ENCODE measurements around the gene AFAP1L2.

The AFAP1L2 gene

GRCh38 chr10:114306116-114306973 lies 98.0 kb downstream of the AFAP1L2 start:
- FAIRE-seq (no peak), DNase-seq (ENCODE audit: insufficient read length, low spot score) (peak; percentile 90)

DNA sequence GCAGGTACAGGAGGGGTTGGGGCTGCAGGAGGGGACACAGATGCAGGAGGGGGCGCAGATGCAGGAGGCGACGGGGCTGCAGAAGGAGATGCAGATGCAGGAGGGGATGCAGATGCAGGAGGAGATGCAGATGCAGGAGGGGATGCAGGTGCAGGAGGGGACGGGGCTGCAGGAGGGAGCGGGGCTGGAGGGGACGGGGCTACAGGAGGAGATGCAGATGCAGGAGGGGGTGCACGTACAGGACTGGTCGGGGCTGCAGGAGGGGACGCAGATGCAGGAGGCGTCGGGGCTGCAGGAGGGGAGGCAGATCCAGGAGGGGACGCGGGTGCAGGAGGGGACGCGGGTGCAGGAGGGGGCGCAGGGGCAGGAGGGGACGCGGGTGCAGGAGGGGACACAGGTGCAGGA lies 98.8 kb downstream of the AFAP1L2 start:
- DNase-seq (ENCODE audit: insufficient read length, low spot score) (no peak), FAIRE-seq (no peak)
- TF ChIP-seq POLR2A (IDR thresholded peaks at IDR 0.05; ENCODE audit: low read depth, low read length) = no peak

More at GRCh38 chr10:114306116-114306973, 98.0 kb downstream of the AFAP1L2 start:
- no peak for TF ChIP-seq POLR2A (IDR thresholded peaks at IDR 0.05; ENCODE audit: low read depth, low read length)

DNA sequence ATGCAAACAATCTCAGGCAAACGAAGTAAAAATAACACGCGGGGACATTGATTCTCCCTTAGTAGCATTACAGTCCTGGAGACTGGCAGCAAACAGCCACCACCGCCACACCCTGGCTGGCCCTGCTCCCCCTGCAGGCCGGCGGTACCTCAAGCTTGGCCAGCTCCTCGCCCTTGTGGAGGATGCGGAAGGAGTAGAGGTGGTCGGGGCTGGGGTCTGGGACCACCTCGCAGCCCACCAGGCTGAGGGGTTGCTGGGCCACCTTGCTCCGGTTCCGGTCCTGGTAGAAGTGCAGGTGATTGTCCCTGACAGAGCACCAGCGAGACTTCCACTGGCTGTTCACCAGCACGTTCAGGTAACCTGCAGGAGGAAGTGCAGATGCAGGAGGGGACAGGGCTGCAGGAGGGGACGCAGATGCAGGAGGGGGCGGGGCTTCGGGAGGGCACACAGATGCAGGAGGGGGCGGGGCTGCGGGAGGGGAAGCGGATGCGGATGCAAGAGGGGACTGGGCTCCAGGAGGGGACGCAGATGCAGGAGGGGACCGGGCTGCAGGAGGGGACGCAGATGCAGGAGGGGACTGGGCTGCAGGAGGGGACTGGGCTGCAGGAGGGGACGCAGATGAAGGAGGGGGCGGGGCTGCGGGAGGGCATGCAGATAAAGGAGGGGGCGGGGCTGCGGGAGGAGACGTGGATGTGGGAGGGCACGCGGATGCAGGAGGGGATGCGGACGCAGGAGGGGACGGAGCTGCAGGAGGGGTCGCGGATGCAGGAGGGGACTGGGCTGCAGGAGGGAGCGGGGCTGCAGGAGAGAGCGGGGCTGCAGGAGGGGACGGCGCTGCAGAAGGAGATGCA lies 99.5 kb downstream of the AFAP1L2 start:
- DNase-seq (ENCODE audit: insufficient read length, low spot score) = no peak
- no peak for FAIRE-seq
- no peak for TF ChIP-seq POLR2A (IDR thresholded peaks at IDR 0.05; ENCODE audit: low read depth, low read length)

DNA sequence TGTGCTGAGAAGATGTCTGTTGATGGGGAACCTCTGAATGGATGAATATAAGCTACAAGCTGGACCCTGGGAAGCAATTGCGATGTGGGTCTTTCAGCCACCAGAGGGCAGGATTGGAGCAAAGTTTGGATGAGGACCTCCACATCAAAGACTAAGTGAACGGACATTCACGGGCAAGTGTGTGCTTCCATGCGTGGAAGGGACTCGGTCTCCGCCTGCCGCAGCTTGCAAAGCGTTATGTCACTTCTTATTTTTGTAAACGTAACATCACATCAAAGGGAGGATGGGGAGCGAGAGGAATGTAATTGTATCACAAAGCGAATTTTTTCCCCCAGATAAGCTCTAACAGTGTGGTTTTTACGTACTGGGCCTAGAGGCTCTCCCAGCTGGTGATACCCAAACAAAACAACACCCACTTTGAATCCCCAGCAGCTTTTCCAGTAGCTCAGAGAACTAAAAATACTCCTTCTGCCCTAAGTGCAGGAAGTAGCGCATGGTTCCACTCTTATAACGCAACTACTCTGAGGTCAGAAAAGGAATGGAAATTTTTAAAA lies 100.2 kb downstream of the AFAP1L2 start:
- TF ChIP-seq POLR2A (IDR thresholded peaks at IDR 0.05; ENCODE audit: low read depth, low read length) = no peak
- peak; percentile 51 for DNase-seq (ENCODE audit: insufficient read length, low spot score)
- no peak for FAIRE-seq

GRCh38 chr10:114303556-114303955 lies 100.7 kb downstream of the AFAP1L2 start:
- no peak for TF ChIP-seq POLR2A (IDR thresholded peaks at IDR 0.05; ENCODE audit: low read depth, low read length)
- no peak for DNase-seq (ENCODE audit: insufficient read length, low spot score)
- FAIRE-seq = no peak

DNA sequence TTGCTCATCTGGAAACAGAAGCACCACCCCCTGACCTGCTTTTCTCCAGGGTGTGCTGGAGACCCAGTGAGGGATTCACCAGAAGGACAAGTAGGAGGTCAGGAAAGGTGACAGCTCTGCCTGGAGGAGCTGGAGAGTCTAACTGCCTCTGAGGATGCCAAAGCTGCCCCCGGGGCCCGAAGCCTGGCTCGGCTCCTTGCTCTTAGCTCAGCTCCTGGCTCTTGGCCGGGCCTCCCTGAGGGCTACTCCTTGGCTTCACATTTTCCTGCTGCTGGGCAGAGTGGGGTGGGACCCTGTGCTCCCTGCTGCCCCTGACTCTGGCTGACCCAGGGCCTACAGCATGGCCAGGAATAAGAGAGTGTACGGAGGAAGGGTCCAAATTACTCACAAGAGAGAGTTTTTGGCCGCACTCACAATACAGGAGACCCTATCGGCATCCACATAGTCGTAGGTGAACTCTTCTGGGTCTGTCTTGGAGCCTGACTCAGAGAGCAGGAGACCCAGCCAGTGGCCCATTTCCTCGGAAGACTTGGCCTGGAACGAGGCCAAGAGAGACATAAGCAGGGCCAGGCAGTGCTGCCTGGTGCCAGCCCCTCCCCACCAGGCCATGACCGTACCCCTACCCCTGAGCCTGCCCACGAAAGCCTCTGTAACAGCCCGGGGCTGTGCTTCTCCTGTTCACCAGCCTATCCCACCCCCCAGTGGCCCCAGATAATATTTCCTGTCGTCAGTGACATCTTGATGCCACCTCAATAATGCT lies 102.2 kb downstream of the AFAP1L2 start:
- TF ChIP-seq POLR2A (IDR thresholded peaks at IDR 0.05; ENCODE audit: low read depth, low read length) = no peak
- FAIRE-seq = no peak

GRCh38 chr10:114301177-114301576 lies 103.1 kb downstream of the AFAP1L2 start:
- TF ChIP-seq POLR2A (IDR thresholded peaks at IDR 0.05; ENCODE audit: low read depth, low read length) = no peak
- FAIRE-seq = no peak
- no peak for DNase-seq (ENCODE audit: insufficient read length, low spot score)

More for the DNA sequence above, 102.2 kb downstream of the AFAP1L2 start:
- DNase-seq (ENCODE audit: insufficient read length, low spot score) = no peak

- FAIRE-seq = no peak
- TF ChIP-seq POLR2A (IDR thresholded peaks at IDR 0.05; ENCODE audit: low read depth, low read length) = no peak
- DNase-seq (ENCODE audit: insufficient read length, low spot score) = no peak
Observed at GRCh38 chr10:114300036-114300645, 104.2 kb downstream of the AFAP1L2 start.

DNA sequence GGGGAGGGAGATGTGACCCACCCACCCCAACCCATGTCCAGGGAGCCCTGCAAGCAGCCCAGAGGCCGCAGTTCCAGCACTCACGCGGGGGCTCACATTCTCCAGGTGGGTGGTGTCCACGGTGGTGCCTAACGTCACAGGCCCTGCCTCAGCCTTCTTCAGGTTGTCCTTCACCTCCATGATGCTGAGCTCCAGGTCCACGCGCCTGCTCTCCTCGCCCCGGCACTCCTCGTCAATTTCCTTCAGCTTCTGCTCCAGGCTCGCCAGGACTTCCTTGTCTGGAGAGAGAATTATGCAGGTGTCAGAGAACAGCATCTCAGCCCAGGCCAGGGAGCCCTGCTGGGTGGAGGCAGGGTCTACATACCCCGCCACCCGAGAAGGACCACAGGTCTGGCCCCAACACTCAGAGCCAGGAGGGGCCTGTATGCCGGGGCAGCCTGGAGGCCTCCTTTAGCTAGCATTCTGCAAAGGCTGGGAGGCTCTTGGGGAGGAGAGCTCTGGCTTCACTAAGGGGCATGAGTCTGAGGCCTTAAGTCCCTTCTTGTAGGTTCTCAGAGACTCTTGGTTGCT lies 107.1 kb downstream of the AFAP1L2 start:
- no peak for TF ChIP-seq POLR2A (IDR thresholded peaks at IDR 0.05; ENCODE audit: low read depth, low read length)
- no peak for FAIRE-seq

GRCh38 chr10:114295393-114295792 lies 108.9 kb downstream of the AFAP1L2 start:
- FAIRE-seq = no peak
- no peak for DNase-seq (ENCODE audit: insufficient read length, low spot score)
- TF ChIP-seq POLR2A (IDR thresholded peaks at IDR 0.05; ENCODE audit: low read depth, low read length) = no peak

More for the DNA sequence above, 107.1 kb downstream of the AFAP1L2 start:
- no peak for DNase-seq (ENCODE audit: insufficient read length, low spot score)

DNA sequence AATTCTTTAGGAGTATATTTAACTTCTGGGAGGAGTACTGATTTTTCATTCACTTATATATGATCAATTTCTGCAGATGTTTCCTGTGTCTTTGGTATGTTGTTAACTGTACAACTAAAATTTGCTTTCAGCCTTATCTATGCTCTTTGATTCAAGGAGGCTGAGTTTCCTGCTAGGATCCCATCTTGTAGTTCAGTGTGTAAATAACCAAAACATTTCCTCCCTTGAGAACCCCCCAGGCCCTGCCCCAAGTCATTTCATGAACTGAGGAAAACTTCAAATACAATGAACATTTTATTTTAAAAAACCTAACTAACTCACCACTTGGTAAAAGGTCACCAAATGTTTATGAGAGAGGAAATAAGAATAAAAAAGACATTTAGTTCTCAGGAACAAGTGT lies 109.8 kb downstream of the AFAP1L2 start:
- DNase-seq (ENCODE audit: insufficient read length, low spot score) = no peak
- TF ChIP-seq POLR2A (IDR thresholded peaks at IDR 0.05; ENCODE audit: low read depth, low read length) = no peak
- no peak for FAIRE-seq

GRCh38 chr10:114293075-114293474 lies 111.2 kb downstream of the AFAP1L2 start:
- no peak for DNase-seq (ENCODE audit: insufficient read length, low spot score)
- TF ChIP-seq POLR2A (IDR thresholded peaks at IDR 0.05; ENCODE audit: low read depth, low read length) = no peak
- no peak for FAIRE-seq

DNA sequence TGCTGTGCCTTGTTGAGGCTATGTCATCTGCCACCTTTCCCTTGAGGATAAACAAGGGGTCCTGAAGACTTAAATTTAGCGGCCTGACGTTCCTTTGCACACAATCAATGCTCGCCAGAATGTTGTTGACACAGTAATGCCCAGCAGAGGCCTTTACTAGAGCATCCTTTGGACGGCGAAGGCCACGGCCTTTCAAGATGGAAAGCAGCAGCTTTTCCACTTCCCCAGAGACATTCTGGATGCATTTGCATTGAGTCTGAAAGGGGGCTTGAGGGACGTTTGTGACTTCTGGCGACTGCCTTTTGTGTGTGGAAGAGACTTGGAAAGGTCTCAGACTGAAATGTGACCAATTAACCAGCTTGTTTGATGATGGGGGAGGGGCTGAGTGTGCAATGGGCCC lies 112.8 kb downstream of the AFAP1L2 start:
- no peak for FAIRE-seq
- DNase-seq (ENCODE audit: insufficient read length, low spot score) = no peak
- no peak for TF ChIP-seq POLR2A (IDR thresholded peaks at IDR 0.05; ENCODE audit: low read depth, low read length)
